ENCODE data around the gene GOLGA5. TPM values are rescaled to one million over a fixed set of nuclear protein-coding genes. Genes with fewer than 3 reads are reported as not detected.

The GOLGA5 gene
- total and polyA plus RNA-seq, 2 of the 8 experiments (the other 6 are each of a cell fraction or from before 2014, with no cell fraction given), result 13.0 to 25.4 TPM

GRCh38 chr14:92850492-92850891 is 56.4 kb downstream of the GOLGA5 start:
- H2BK120ac ChIP-seq (replicated peaks; ENCODE audit: low read depth, low read length), result no peak overlapping the region
- H3K18ac ChIP-seq (ENCODE audit: extremely low read depth, low read length), result no peak overlapping the region
- no peak overlapping the region for H3K23ac ChIP-seq (ENCODE audit: insufficient read length)
- H4K20me1 ChIP-seq (replicated peaks in 1 of 2; ENCODE audit: control insufficient read depth in 1 of 2, insufficient read depth in 2 of 2, low read length in 2 of 2), result no peaks in the 10 kb centered on the region
- no peak overlapping the region for H3K9ac ChIP-seq (replicated peaks in 1 of 4; ENCODE audit: extremely low read depth in 1 of 4, low read depth in 3 of 4, low read length in 3 of 4)
- POLR2A ChIA-PET (ENCODE audit: partially characterized antibody), result no interaction called here
- no peak overlapping the region for H3K27ac ChIP-seq (ENCODE audit: low read depth, low read length)
- peaks cover 5 to 11% of the 10 kb centered on the region in 2 experiments; a peak in 3 of 4 replicates for H3K9me3 ChIP-seq (ENCODE audit: insufficient read depth in 2 of 2, low read depth in 1 of 2, low read length in 1 of 2)
- H2AFZ ChIP-seq (ENCODE audit: low read length), result no peak overlapping the region
- FAIRE-seq, result no peak
- no peak overlapping the region for H4K8ac ChIP-seq (ENCODE audit: extremely low read depth, insufficient read depth, low read length)
- H3K23me2 ChIP-seq (ENCODE audit: low read depth, low read length), result no peaks in the 10 kb centered on the region
- DNase-seq (ENCODE audit: low read depth in 1 of 2, low spot score in 2 of 2), result no peak
- H3K36me3 ChIP-seq (ENCODE audit: control insufficient read depth in 2 of 4, insufficient read depth in 4 of 4, low read length in 3 of 4), result no peaks in the 10 kb centered on the region
- H3K4me2 ChIP-seq (ENCODE audit: insufficient read depth in 1 of 2, low read depth in 2 of 2, low read length in 2 of 2), result no peak overlapping the region
- H2AK5ac ChIP-seq (ENCODE audit: low read depth, low read length), result no peak overlapping the region
- 73% methylated on average over 2 of the region's 2 CpGs; no CpG with 5 or more reads in 1 of the 2 experiments for WGBS, 2 experiments (ENCODE audit: extremely low coverage in 1 of 2, insufficient coverage in 1 of 2, insufficient read length in 1 of 2, insufficient replicate concordance in 2 of 2, low coverage in 1 of 2, low lambda C conversion rate in 2 of 2, missing lambda C conversion rate in 1 of 2)
- no peak overlapping the region for H3K56ac ChIP-seq (replicated peaks; ENCODE audit: insufficient read length, low read depth, low read length)
- H4K91ac ChIP-seq (replicated peaks; ENCODE audit: insufficient read length, low read length), result no peak overlapping the region
- no peak overlapping the region for H3K14ac ChIP-seq (ENCODE audit: insufficient read length)
- no peak overlapping the region for H3K4me3 ChIP-seq (ENCODE audit: extremely low read depth in 1 of 4, insufficient read depth in 2 of 4, low read depth in 3 of 4, low read length in 4 of 4)
- CTCF ChIA-PET (ENCODE audit: partially characterized antibody), result no interaction called here
- no peak overlapping the region for H2BK12ac ChIP-seq (ENCODE audit: low read depth, low read length)
- H3K79me2 ChIP-seq (ENCODE audit: control insufficient read depth in 1 of 2, insufficient read depth in 2 of 2, low read length in 2 of 2), result no peaks in the 10 kb centered on the region
- H2BK5ac ChIP-seq (ENCODE audit: low read depth, low read length), result no peak overlapping the region
- H3K79me1 ChIP-seq (ENCODE audit: low read depth, low read length), result no peaks in the 10 kb centered on the region
- H3K4ac ChIP-seq (replicated peaks; ENCODE audit: insufficient read length, low read depth, low read length), result no peak overlapping the region
- no peak overlapping the region for H4K5ac ChIP-seq (ENCODE audit: insufficient read length, low read depth, low read length)
- no peaks in the 10 kb centered on the region for H3K27me3 ChIP-seq (replicated peaks in 1 of 4; ENCODE audit: control insufficient read depth in 3 of 4, extremely low read depth in 1 of 4, insufficient read depth in 3 of 4, low read length in 3 of 4)
- no peaks in the 10 kb centered on the region for H3K4me1 ChIP-seq (replicated peaks in 1 of 4; ENCODE audit: control insufficient read depth in 3 of 4, insufficient read depth in 4 of 4, low read length in 3 of 4)
- H2BK15ac ChIP-seq (ENCODE audit: low read length), result no peak overlapping the region
- no peak for TF ChIP-seq ATF2 (IDR thresholded peaks at IDR 0.05; ENCODE audit: low read length)
- TF ChIP-seq ATF3 (IDR thresholded peaks at IDR 0.05; ENCODE audit: insufficient read depth, low read depth, low read length), result no peak
- no peak for TF ChIP-seq GABPA (IDR thresholded peaks at IDR 0.05; ENCODE audit: borderline replicate concordance, insufficient read depth, low read length)
- no peak for TF ChIP-seq NRF1 (IDR thresholded peaks at IDR 0.05; ENCODE audit: low read depth, low read length)
- no peak for TF ChIP-seq YY1 (IDR thresholded peaks at IDR 0.05; ENCODE audit: low read depth, low read length)
- TF ChIP-seq GTF2F1 (IDR thresholded peaks at IDR 0.05; ENCODE audit: borderline replicate concordance, low read depth, low read length), result no peak
- TF ChIP-seq SIX5 (IDR thresholded peaks at IDR 0.05; ENCODE audit: low read depth, low read length), result no peak
- TF ChIP-seq RXRA (IDR thresholded peaks at IDR 0.05; ENCODE audit: insufficient read depth, low read depth, low read length), result no peak
- TF ChIP-seq SRF (IDR thresholded peaks at IDR 0.05; ENCODE audit: low read depth, low read length), result no peak
- H2BK20ac ChIP-seq (ENCODE audit: low read length), result no peak overlapping the region
